ENCODE results near the gene GFAP. TPM values are rescaled to one million over a fixed set of nuclear protein-coding genes. Genes with fewer than 3 reads are reported as not detected.

The GFAP gene
- total RNA-seq, 1 experiment from 2014 or later = 1.2 TPM

GRCh38 chr17:44901411-44901921 is 13.8 kb downstream of the GFAP start:
- Mint-ChIP-seq H3K4me3 (no peak overlapping the region), H3K4me1 (peaks cover 17 to 25% of the 10 kb centered on the region in 2 experiments), H3K9me3 (no peaks in the 10 kb centered on the region), H3K36me3 (ENCODE audit: insufficient read depth in 1 of 3, low read depth in 3 of 3) (no peaks in the 10 kb centered on the region), H3K27me3 (ENCODE audit: low read depth) (peaks cover 2% of the 10 kb centered on the region), H3K27ac (no peak overlapping the region; a peak in 1 of 7 replicates)
- H4K20me1 ChIP-seq (ENCODE audit: control insufficient read depth, insufficient read depth, insufficient read length) = no peaks in the 10 kb centered on the region
- no CpG with 5 or more reads among the region's 4 CpGs for WGBS (ENCODE audit: extremely low coverage, insufficient read length, low lambda C conversion rate)
- H2BK120ac ChIP-seq (ENCODE audit: low read depth, low read length, poor library complexity, severe bottlenecking) = no peak overlapping the region
- H3K4me2 ChIP-seq (ENCODE audit: insufficient read depth, insufficient read length, low read length) = no peak overlapping the region
- H3K79me1 ChIP-seq (ENCODE audit: insufficient read depth, low read depth, low read length, poor library complexity, severe bottlenecking) = no peaks in the 10 kb centered on the region
- no peak overlapping the region for H4K91ac ChIP-seq (ENCODE audit: insufficient read length, low read depth, low read length)
- H3K9me3 ChIP-seq (ENCODE audit: control insufficient read depth, low read depth, low read length) = no peaks in the 10 kb centered on the region
- no peak overlapping the region for H3K18ac ChIP-seq (ENCODE audit: insufficient read length, low read depth, low read length)
- no peak overlapping the region for H3K56ac ChIP-seq (ENCODE audit: insufficient read length, low read depth, low read length)
- H3K4ac ChIP-seq (ENCODE audit: low read depth, low read length) = no peak overlapping the region
- no peak overlapping the region for H3T11ph ChIP-seq (ENCODE audit: low read length)
- H2BK20ac ChIP-seq (ENCODE audit: low read depth, low read length, poor library complexity, severe bottlenecking) = no peak overlapping the region
- peaks cover 7% of the 10 kb centered on the region for H3K23me2 ChIP-seq (ENCODE audit: insufficient read length, low read depth, low read length, poor library complexity, severe bottlenecking)
- H4K8ac ChIP-seq (replicated peaks; ENCODE audit: insufficient read length, low read depth, low read length) = no peak overlapping the region
- no peaks in the 10 kb centered on the region; the same call in 1 of the 2 replicates for H3K4me1 ChIP-seq (ENCODE audit: insufficient read depth, low read length)
- H2BK15ac ChIP-seq (ENCODE audit: low read depth, low read length) = no peak overlapping the region
- TF ChIP-seq CTCF (conservative IDR thresholded peaks at IDR 0.05) = no peak
- no peaks in the 10 kb centered on the region for H3K27me3 ChIP-seq (ENCODE audit: insufficient read depth, low read length)
- no peak overlapping the region for H2BK12ac ChIP-seq (ENCODE audit: insufficient read length, low read depth, low read length)
- H4K5ac ChIP-seq (ENCODE audit: insufficient read length, low read depth, low read length) = no peak overlapping the region
- no peak for DNase-seq
- H3K79me2 ChIP-seq (ENCODE audit: insufficient read depth, low read length) = peaks cover 9% of the 10 kb centered on the region; the same call in 1 of the 2 replicates
- H2BK5ac ChIP-seq (ENCODE audit: insufficient read length, low read length) = no peak overlapping the region
- no peak overlapping the region for H3K23ac ChIP-seq (ENCODE audit: insufficient read length, low read depth, low read length)
- H3K14ac ChIP-seq (ENCODE audit: insufficient read depth, low read length) = no peak overlapping the region
- no peak overlapping the region for H3K9ac ChIP-seq (ENCODE audit: extremely low read depth, insufficient read length, low read length)
- no peak overlapping the region for H2AFZ ChIP-seq (ENCODE audit: low read length)
- H2AK5ac ChIP-seq (ENCODE audit: insufficient read length, low read length) = no peak overlapping the region
- no peak overlapping the region for H3K27ac ChIP-seq (ENCODE audit: insufficient read length, low read depth, low read length)
